ENCODE data around the gene PLCB3. TPM values are rescaled to one million over a fixed set of nuclear protein-coding genes. Genes with fewer than 3 reads are reported as not detected.

The PLCB3 gene
- total and polyA plus RNA-seq, 2 experiments from 2014 or later: 19.0 to 23.5 TPM

- Histone ChIP-seq H3K9me3 (ENCODE audit: low read depth) (no peaks in the 10 kb centered on the region), H2AFZ (no peak overlapping the region), H4K20me1 (ENCODE audit: insufficient read depth, poor library complexity, severe bottlenecking) (no peaks in the 10 kb centered on the region), H3K27ac (no peak overlapping the region), H3K4me1 (ENCODE audit: insufficient read depth) (no peaks in the 10 kb centered on the region), H3K4me3 (no peak overlapping the region), H3K79me2 (no peaks in the 10 kb centered on the region), H3K36me3 (replicated peaks; ENCODE audit: insufficient read depth, low read depth) (no peaks in the 10 kb centered on the region), H3K4me2 (no peak overlapping the region), H3K9me2 (replicated peaks; ENCODE audit: insufficient read depth) (no peaks in the 10 kb centered on the region), H3K27me3 (no peaks in the 10 kb centered on the region)
- WGBS (ENCODE audit: low lambda C conversion rate, missing lambda C conversion rate): 93% methylated on average over 21 of the region's 24 CpGs
- no peak for TF ChIP-seq EZH2 (IDR thresholded peaks at IDR 0.05; ENCODE audit: borderline replicate concordance)
- TF ChIP-seq CTCF (IDR thresholded peaks at IDR 0.05; ENCODE audit: poor library complexity): no peak
- no peak for TF ChIP-seq EZH2phosphoT487 (IDR thresholded peaks at IDR 0.05; ENCODE audit: low read depth, severe bottlenecking, unreplicated experiment)
- no peak for DNase-seq (ENCODE audit: low spot score)
These were observed 7.0 kb downstream of the PLCB3 start for GRCh38 chr11:64258356-64258755.

GRCh38 chr11:64258946-64259532 is 7.7 kb downstream of the PLCB3 start:
- TF ChIP-seq EZH2phosphoT487 (IDR thresholded peaks at IDR 0.05; ENCODE audit: low read depth, severe bottlenecking, unreplicated experiment): no peak
- TF ChIP-seq EZH2 (IDR thresholded peaks at IDR 0.05; ENCODE audit: borderline replicate concordance): no peak
- no peak for TF ChIP-seq CTCF (IDR thresholded peaks at IDR 0.05; ENCODE audit: poor library complexity)
- no peaks in the 10 kb centered on the region for H3K36me3 ChIP-seq (replicated peaks; ENCODE audit: insufficient read depth, low read depth)
- no peak overlapping the region for H3K4me3 ChIP-seq
- H3K27me3 ChIP-seq: no peaks in the 10 kb centered on the region
- no peaks in the 10 kb centered on the region for H3K4me1 ChIP-seq (ENCODE audit: insufficient read depth)
- H3K27ac ChIP-seq: no peak overlapping the region
- H4K20me1 ChIP-seq (ENCODE audit: insufficient read depth, poor library complexity, severe bottlenecking): no peaks in the 10 kb centered on the region
- no peak overlapping the region for H3K4me2 ChIP-seq
- 98% methylated on average over 25 of the region's 32 CpGs for WGBS (ENCODE audit: low lambda C conversion rate, missing lambda C conversion rate)
- no peak overlapping the region for H2AFZ ChIP-seq
- no peaks in the 10 kb centered on the region for H3K9me2 ChIP-seq (replicated peaks; ENCODE audit: insufficient read depth)
- DNase-seq (ENCODE audit: low spot score): no peak
- H3K79me2 ChIP-seq: no peaks in the 10 kb centered on the region
- H3K9me3 ChIP-seq (ENCODE audit: low read depth): no peaks in the 10 kb centered on the region

GRCh38 chr11:64259533-64260067 is 8.3 kb downstream of the PLCB3 start:
- Histone ChIP-seq H2AFZ (no peak overlapping the region), H3K4me1 (ENCODE audit: insufficient read depth) (no peaks in the 10 kb centered on the region), H3K4me3 (no peak overlapping the region), H3K9me2 (replicated peaks; ENCODE audit: insufficient read depth) (no peaks in the 10 kb centered on the region), H3K27ac (no peak overlapping the region), H3K4me2 (no peak overlapping the region), H3K79me2 (no peaks in the 10 kb centered on the region), H3K9me3 (ENCODE audit: low read depth) (no peaks in the 10 kb centered on the region), H3K27me3 (no peaks in the 10 kb centered on the region), H3K36me3 (replicated peaks; ENCODE audit: insufficient read depth, low read depth) (no peaks in the 10 kb centered on the region), H4K20me1 (ENCODE audit: insufficient read depth, poor library complexity, severe bottlenecking) (no peaks in the 10 kb centered on the region)
- DNase-seq (ENCODE audit: low spot score): no peak
- TF ChIP-seq EZH2 (IDR thresholded peaks at IDR 0.05; ENCODE audit: borderline replicate concordance): no peak
- TF ChIP-seq CTCF (IDR thresholded peaks at IDR 0.05; ENCODE audit: poor library complexity): no peak
- TF ChIP-seq EZH2phosphoT487 (IDR thresholded peaks at IDR 0.05; ENCODE audit: low read depth, severe bottlenecking, unreplicated experiment): no peak
- WGBS (ENCODE audit: low lambda C conversion rate, missing lambda C conversion rate): 95% methylated on average over 4 of the region's 4 CpGs

Measured in hepatocyte (in vitro differentiated cells).